Measurements from ENCODE around the gene TPBGL.

Gene TPBGL, protein sequence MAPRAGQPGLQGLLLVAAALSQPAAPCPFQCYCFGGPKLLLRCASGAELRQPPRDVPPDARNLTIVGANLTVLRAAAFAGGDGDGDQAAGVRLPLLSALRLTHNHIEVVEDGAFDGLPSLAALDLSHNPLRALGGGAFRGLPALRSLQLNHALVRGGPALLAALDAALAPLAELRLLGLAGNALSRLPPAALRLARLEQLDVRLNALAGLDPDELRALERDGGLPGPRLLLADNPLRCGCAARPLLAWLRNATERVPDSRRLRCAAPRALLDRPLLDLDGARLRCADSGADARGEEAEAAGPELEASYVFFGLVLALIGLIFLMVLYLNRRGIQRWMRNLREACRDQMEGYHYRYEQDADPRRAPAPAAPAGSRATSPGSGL

DNA sequence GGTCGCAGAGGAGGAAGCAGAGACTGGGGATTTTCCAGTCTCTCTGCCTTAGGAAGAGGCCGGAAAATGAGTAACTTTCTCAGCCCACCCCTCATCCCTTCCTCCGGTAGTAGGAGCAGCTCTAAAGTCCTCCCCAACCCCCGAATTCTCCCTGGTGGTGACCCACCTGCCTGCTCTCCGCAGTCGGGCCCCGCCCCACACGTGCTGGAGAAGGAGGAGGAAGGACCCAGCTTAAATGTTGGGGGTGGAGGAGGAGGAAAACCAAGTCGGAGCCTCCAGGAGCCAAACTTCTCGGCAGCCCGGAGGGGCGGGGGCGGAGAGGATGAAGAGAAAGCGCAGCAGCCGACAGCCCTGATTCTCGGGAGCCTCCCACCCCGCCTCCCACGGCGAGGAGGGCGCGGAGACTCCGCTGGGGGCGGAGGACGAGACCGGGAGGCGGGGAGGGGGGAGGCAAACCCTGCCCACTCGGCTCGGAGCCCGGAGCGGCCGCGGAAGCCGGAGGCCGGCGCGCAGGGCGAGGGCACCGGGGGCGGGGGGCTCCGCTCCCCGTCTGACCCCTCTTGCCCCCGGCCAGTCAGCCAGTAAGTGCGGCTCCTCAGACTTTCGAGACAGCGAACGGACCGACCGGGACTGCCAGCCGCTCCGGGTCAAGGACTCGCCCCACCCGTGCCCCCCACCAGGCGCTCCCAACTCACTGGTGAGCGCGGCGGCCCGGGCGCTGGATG lies at the start of gene TPBGL:
Gene TPBGL (plus strand): TSS at position 464 of the 725 bp plus-strand sequence. CDS start 276 bp downstream, outside the sequence.
- no peak for DNase-seq (ENCODE audit: low read depth, low spot score)

DNA sequence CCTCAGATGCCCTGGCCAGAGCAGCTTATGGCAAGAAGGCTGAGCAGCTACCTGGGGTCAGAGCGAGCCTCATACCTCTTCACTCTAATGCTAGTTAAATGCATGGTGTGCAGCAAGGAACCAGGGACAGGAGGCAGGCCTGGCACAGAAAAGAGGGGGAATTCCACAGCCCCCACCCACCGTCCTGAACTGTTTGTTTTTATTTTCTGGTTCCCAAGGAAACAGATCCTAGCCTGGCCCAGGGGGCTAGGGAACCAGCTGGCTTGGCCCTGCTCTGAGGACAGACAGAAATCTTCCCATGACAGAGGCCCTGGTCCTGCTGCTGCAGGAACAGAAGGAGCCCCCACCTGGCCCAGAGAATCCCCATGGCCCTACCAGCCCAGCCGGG lies 49.2 kb upstream of the TPBGL start:
- DNase-seq (ENCODE audit: low read depth, low spot score), result no peak

DNA sequence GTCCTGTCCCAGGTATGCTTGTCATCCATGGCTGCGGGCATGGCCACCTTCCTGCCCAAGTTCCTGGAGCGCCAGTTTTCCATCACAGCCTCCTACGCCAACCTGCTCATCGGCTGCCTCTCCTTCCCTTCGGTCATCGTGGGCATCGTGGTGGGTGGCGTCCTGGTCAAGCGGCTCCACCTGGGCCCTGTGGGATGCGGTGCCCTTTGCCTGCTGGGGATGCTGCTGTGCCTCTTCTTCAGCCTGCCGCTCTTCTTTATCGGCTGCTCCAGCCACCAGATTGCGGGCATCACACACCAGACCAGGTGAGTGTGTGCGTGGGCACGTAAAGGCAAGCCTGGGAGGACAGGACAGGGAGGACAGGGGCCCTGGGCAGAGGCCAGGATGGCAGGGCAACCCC lies 47.3 kb upstream of the TPBGL start:
- DNase-seq (ENCODE audit: low read depth, low spot score), result no peak

DNA sequence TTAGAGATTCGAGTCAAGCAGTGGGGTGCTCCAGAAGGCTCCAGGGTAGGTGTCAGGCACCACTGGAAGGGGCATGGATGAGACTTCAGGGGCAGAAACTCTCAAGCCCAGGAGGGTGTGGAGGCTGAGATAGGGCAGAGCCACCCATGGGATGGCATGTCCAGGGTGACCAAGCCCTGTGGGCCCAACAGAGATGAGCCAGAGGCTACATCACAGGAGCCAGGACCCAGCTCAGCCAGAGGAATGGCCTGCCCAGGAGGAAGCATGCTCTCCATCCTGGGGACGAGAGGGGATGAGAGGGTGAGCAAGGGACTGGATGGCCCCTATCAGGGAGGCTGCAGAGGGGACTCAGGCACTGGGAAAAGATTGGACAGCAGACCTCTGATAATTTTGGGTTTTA lies 46.9 kb upstream of the TPBGL start:
- DNase-seq (ENCODE audit: low read depth, low spot score), result no peak

DNA sequence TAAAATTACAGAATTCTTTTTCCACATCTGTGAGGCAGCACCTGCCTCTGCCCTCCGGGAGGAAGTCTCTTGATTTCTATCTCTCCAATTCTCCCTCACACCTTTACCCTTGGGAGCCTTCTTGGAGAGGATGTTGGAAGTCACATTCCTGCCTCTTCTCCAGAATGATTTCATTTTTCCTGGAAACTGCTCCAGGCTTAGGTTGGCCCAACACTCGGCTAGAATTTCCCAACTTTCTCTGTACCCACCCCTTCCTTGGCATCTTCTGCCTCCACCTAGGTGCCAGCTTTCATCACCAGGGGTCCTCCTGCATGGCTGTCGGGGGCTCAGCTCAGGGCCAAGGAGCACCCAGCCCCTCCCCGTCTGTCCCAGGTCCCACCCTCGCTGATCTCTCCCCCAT lies 46.4 kb upstream of the TPBGL start:
- no peak for DNase-seq (ENCODE audit: low read depth, low spot score)

DNA sequence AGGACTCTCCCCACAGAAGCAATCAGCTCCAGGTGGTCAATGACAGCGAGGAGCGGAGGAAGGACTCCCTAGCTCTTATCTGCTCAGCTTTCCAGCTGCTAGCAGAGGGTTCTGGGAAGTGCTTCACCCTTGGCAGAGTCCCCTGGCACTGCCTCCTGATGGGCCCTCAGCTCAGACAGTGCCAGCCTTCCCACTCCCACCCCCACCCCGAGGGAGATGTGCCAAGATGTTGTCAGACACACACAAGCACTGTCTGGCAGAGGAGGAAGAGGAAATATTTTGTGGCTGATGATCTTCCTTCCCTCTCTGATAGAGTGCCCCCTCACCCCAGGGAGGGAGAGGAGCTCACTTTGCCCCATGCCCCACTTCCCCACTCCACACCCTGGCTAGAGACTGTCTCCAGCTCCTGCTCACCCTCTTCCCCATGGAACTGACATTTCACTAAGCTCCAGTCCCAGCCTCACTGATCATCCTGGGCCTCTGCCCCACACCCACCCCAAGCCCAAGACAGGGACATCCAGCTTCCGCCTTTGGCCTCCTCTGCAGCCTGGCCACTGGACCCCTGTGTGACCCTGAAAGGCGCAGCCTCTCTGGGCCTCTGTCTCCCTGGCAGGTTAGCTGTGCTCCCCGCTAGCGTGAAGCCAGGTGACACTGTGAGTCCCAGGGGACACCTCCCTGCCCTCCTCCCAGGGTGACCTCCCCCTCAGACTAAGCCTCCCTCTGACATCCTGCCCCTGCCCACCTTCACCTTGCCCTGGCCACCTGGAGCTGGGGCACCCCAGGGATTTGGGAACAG lies 45.2 kb upstream of the TPBGL start:
- DNase-seq (ENCODE audit: low read depth, low spot score), result no peak

DNA sequence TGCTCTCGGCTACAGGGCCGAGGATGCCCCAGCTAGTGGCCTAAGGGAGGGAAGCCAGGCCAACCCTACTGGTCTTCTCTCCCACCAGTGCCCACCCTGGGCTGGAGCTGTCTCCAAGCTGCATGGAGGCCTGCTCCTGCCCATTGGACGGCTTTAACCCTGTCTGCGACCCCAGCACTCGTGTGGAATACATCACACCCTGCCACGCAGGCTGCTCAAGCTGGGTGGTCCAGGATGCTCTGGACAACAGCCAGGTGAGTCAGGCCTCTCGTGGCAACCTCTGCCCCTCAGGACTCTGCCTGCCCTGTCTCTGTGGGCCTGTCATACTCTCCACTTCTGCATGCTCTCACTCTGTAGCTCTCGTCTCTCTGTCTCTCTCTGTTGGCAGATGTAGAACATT lies 44.1 kb upstream of the TPBGL start:
- DNase-seq (ENCODE audit: low read depth, low spot score), result no peak

DNA sequence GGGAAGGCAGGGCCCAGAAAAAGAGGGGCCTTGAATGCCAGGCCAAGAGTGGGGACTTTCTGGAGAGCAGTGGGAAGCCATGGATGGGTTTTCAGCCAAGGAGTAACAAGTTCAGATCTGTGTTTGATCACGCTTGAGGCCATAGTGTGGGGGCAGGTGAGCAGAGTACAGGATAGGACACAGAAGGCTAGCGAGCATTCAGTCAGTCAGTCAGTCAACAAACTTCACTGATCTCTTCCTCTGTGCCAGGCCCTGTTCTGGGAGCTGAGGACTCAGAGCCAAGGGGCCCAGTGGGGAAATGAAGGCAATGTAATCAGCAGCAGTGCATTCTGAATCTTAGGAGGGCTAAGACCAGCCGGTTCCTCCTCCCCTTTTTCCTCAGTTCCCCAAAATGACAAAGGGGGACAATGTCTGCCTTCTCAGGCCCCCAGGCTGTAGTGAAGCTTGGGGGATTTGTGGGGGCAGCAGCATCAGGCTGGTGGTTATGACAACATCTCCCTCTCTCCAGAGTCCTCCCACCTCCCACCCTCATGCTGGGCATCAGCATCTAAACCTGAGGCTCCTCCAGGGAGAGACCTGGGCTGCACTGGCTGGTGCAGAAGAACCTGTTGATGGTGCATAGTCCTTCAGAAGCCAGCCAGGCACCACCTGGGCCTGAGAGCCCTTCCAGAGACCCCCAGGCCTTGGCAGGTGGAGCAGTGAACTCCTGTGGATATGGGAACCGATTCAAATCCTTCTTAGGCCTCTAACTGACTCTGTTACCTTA lies 42.9 kb upstream of the TPBGL start:
- no peak for DNase-seq (ENCODE audit: low read depth, low spot score)

DNA sequence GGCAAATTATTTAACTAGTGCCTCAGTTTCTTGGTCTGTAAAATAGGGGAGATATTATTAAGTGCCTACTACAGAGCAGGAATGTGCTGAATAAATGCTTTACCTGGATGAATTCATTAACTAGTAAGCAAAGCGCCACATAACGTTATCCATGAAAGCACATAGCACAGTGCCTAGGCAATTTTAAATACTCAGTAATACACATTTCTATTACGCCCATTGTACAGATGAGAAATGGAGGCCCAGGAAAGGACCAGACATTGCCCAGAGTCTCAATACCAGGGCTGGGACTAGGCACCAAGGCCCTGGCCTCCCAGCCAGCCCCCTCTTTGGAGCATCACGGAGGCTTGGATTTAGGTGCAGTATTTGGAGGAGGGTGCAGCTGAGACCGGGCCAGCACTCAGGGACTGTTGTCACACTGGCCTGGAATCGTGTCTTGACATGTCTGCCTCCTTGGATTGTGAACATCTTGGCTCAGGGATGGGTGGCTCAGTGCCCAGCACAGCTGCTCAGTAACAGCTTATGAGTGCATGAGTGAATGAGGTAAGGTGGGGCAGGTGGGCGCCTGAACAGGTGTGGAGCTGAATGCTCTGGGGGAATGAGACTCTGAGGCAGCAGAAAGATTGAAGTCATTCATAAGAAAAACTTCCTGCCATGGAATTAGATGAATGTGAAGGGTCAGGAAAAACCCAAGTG lies 42.1 kb upstream of the TPBGL start:
- no peak for DNase-seq (ENCODE audit: low read depth, low spot score)

DNA sequence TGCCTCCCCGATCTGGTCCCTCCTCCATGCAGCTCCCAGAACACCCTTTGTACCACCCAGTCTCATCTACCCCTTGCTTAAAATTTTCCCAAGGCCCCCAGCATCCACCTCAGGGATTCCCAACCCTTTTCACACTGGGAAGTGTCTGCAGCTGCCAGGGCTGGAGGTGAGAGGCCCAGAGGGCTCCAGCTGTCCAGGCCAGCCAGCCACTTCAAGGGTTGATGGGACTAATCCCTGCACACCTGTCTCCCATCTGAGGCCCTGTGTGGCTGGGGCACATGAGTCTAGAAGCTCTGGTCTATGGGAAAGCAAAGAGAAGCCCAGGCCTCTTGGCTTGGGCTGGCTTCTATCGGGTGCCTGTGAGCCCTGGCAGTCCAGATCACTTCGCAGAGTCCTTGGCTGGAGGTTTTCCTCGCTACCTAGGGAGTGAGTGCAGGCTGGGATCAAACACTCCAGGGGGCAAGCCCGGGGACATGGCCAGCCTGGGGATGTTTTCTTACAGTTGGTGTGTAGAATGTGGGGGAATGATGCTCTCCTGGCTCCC lies 41.1 kb upstream of the TPBGL start:
- no peak for DNase-seq (ENCODE audit: low read depth, low spot score)

DNA sequence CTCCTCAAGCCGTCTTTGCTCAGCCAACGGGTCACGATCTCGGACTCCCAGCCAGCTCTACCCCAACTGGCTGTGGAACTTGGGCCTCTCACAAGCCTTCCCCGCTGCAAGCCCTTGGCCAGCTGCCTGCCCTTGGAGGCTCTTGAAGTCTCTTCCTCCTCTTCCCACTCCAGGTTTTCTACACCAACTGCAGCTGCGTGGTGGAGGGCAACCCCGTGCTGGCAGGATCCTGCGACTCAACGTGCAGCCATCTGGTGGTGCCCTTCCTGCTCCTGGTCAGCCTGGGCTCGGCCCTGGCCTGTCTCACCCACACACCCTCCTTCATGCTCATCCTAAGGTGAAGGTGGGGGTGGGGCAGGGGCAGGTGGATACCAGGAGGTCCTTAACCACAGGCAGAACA lies 40.5 kb upstream of the TPBGL start:
- DNase-seq (ENCODE audit: low read depth, low spot score), result no peak

DNA sequence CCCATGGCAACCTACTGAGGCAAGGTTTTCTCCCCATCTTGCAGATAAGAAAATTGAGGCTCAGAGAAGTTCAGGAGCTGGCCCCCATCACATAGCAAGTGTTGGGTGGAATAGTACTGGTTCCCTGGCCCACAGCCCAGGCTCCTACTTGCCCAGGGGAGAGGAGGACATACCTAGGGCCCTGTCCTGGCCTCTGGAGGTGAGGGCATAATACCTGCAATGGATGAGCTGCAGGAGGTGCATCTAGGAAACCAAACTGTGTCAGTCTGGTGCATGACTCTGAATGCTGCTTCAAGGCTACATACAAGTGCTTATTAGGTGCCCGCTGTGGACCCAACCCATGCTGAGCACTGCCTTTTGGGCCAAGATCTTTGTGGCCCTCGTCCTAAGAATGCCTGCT lies 40.0 kb upstream of the TPBGL start:
- no peak for DNase-seq (ENCODE audit: low read depth, low spot score)

DNA sequence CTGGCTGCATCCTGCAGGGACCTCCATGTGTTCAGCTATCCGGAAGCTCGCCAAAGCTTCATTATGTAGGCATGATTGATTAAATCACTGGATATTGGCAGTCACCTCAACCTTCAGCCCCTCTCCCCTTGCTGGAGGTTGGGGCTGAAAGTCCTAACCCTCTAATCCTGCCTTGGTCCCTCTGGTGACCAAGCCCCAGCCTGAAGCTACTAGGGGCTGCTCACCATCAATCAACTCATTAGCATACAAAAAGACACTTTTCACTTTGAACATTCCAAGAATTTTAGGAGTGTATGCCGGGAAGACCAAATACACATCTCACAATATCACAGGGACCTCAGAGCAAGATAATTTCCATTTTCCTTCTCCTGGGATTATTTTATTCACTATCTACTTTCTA lies 38.8 kb upstream of the TPBGL start:
- DNase-seq (ENCODE audit: low read depth, low spot score), result no peak

DNA sequence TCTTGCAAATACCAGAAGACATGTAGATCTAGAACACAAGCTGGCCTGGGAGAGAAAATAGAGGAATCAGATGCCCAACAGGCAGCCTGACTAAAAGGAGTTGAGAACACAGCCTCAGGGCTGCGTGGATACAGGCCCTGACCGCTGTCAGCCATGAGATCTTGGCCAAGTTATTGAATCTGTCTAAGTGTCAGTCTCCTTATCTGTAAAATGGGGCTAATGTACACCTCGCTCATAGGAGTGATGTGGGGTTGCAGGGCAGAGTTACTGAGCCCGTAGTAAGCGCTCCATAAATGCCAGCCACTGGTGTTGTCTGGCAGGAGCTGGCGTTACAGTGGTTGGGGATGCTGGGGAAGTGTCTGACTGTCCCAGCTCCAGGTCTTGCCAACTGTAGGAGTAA lies 38.4 kb upstream of the TPBGL start:
- no peak for DNase-seq (ENCODE audit: low read depth, low spot score)

DNA sequence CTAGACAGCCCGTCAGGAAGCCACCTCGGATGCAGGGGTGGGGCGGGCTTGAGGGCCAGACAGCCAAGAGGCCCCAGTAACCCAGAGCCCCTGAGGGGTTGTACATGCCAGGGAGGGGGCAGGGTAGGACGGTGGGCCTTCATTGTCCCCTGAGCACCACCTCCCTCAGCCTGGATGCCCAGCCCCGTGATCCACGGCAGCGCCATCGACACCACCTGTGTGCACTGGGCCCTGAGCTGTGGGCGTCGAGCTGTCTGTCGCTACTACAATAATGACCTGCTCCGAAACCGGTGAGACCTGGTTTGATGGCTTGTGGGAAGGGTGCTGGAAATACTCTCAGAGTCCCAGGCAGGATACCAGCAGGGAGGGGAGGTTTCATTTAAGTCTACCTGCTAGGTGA lies 37.4 kb upstream of the TPBGL start:
- no peak for DNase-seq (ENCODE audit: low read depth, low spot score)

DNA sequence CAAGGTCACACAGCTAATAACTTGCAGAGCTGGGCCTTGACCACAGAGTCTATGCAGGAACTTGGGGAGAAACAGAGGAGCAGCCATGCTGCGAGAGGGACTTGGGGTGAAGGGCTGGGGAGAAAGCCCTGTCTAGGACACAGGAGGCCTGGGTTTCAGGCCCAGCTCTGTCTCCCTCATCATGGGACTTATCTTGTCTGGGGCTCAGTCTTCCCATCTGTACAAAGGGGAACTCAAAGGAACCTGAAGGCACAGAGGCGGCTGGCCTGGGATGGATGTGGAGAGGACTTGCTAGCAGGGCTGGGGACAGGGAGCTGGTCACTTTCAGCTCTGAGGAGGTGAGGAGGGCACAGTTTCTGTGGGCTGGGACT lies 36.9 kb upstream of the TPBGL start:
- no peak for DNase-seq (ENCODE audit: low read depth, low spot score)

DNA sequence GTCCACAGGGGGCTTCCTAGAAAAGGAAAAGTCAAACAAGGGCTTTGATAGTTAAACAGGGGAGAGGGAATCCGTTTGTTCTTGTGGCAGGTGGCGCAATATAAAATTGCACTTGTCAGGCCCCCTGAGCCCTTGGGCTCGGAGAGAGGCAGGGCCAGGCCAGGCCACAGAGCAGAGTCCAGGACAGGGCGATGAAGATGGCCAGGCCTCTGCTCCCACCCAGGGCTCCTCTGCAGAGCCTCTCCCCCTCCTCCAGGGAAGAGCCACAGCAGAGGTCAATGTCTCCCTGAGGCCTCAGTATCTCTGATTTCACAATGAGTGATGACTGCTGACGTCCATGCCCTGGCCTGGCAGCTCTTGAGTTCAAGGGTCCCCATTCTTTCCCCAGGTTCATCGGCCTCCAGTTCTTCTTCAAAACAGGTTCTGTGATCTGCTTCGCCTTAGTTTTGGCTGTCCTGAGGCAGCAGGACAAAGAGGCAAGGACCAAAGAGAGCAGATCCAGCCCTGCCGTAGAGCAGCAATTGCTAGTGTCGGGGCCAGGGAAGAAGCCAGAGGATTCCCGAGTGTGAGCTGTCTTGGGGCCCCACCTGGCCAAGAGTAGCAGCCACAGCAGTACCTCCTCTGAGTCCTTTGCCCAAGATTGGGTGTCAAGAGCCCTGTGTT lies 36.4 kb upstream of the TPBGL start:
- DNase-seq (ENCODE audit: low read depth, low spot score), result no peak

DNA sequence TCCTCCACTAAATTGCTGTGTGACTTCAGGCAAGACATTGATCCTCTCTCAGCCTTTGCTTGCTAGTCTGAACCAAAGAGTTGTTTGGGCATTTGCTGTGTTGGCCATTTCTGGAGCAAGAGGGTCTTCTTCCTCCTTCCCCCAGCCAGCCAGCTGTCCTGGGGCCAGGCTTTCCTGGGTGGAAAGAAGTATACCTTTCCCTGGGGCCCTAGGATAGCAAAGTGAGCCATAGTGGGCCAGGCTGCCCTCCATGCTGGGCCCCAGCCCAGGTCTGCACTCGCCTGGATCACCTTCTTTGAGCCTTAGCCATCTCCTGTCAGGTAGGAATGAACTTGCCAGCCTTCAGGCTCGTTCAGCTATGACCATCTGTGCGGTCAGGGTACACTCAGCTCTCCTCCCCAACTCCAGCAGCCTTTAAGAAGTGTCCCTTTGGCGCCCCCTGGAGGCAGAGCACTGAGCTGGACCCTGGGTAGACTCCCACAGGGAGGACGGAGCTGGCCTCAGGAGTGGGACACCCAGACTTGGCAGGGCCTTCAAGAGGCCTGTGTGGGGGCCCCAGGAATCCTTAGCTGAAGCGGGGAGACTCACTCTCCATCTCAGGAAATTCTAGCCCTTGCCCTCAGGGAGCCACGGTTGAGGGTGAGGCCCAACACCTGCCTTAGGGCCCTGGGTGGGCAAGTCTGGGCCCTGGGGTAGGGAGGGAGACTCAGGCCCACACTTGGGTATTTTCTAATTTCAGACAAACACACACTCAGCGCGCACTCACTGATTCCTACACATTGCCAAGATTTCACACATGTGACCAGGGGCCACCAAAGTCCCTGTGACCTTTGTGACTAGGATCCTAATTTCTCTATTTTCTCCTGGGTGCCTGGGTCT lies 35.6 kb upstream of the TPBGL start:
- peak; percentile 73 for DNase-seq (ENCODE audit: low read depth, low spot score)

DNA sequence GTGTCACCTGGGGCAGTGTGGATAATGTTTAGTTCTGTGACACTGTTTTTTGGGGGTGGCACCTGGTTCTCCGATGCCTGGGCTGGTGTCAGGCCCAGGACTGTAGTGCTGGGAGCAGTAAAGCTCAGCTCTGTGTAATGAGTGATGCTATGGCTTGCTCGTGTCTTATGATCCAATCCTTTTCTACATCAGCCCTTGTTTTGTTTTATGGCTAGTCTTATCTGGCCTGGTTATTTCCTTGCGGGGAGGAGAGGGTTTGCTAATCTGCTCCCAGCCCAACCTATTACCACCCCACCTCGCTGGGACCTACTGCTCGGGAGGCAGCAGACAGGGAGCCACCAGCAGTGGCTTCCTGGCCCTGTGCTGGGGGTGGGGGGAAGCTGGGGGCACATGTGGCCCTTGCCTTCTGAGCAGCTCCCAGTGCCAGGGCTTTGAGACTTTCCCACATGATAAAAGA lies 35.0 kb upstream of the TPBGL start:
- no peak for DNase-seq (ENCODE audit: low read depth, low spot score)

All from activated CD4-positive, CD25-positive, alpha-beta regulatory T cell treated with anti-CD3 and anti-CD28 coated beads, Interleukin-2, amount 50 U/mL, for 16 hours (primary cell).